Transverse colon (tissue), 4 donors: Measurements from ENCODE around the gene PRSS23. TPM values are rescaled to one million over a fixed set of nuclear protein-coding genes. Genes with fewer than 3 reads are reported as not detected.

Experiments used
- DNase-seq: peaks from one replicate; pipeline ENCODE4 v3.0.0-alpha.2; 2019
- H3K27ac ChIP-seq, 4 donors: fragments of 200-600 bp; sonication (generic); 2 replicates each; pipeline ENCODE4 v1.5.1; 2016 to 2018; ENCODE audit warnings: inconsistent platforms in 4 of 4
- H3K27me3 ChIP-seq: fragments of 200-600 bp; sonication (generic); 2 replicates; pipeline ENCODE4 v1.5.1; 2017; ENCODE audit warnings: inconsistent platforms
- H3K36me3 ChIP-seq, 4 donors: fragments of 200-600 bp; sonication (generic); 2 replicates each; pipeline ENCODE4 v1.5.1; 2017 to 2019; ENCODE audit warnings: inconsistent platforms in 4 of 4
- H3K4me1 ChIP-seq, 4 donors: fragments of 200-600 bp; sonication (generic); 2 replicates each; pipeline ENCODE4 v1.5.1; 2017 to 2020; ENCODE audit warnings: inconsistent platforms in 4 of 4
- H3K4me3 ChIP-seq, 4 donors: fragments of 200-600 bp; sonication (generic); 1 replicate in 1 of 4; 2 replicates in 3 of 4; pipeline versions ENCODE4 v1.5.1 to v1.6.1; 2017 to 2019; ENCODE audit warnings: inconsistent platforms in 4 of 4
- H3K9me3 ChIP-seq, 2 donors: fragments of 200-600 bp; sonication (generic); 2 replicates each; pipeline ENCODE4 v1.5.1; 2017 to 2019; ENCODE audit warnings: inconsistent platforms in 2 of 2
- EP300 ChIP-seq: sonication (generic); formaldehyde crosslinking; IDR thresholded peaks from one replicate; pipeline ENCODE4 v1.6.1; 2017; ENCODE audit warnings: antibody characterized with exemption, low read depth
- POLR2A ChIP-seq: fragments of 450-650 bp; IDR thresholded peaks from one replicate; pipeline ENCODE4 v1.6.1; 2016; ENCODE audit warnings: antibody characterized with exemption, mild to moderate bottlenecking, moderate library complexity
- POLR2AphosphoS5 ChIP-seq, 3 donors: sonication (generic); formaldehyde crosslinking; IDR thresholded peaks; one replicate each; pipeline ENCODE4 v1.6.1; 2016; ENCODE audit warnings: antibody characterized with exemption in 3 of 3
- WGBS, 2 donors: methylation state at CpG; one replicate each; pipeline ENCODE4 v1.1.5; 2018; ENCODE audit warnings: low coverage in 1 of 2; 5-methylcytosine and 5-hydroxymethylcytosine counted together
- in situ Hi-C, 4 donors: fragments of 200-750 bp; cut with MboI; loops; one replicate each; pipeline versions ENCODE4 v1.15.0 to v1.15.1; 2017; ENCODE audit warnings: low sequenced_read_pairs in 3 of 4, low pct_ligation_motif_present in 1 of 4, low pct_unique_long_range_greater_than_20kb in 1 of 4
- intact Hi-C: fragments of 100-400 bp; cut with DNase I; formaldehyde crosslinking; loops from one replicate; pipeline ENCODE4 v1.15.1; 2023; ENCODE audit warnings: low total_unique reads
- total RNA-seq, 4 donors: library from RNA; depleted of rRNA; stranded (reverse); fragments of >200 nt; gene quantifications; one replicate each; pipeline ENCODE4 v1.1.0, GENCODE V29; 2016
- TF ChIP-seq, protein P1 (sequence below), 5 experiments: fragments of 200-600 bp in 3 of 5; fragments of 450-650 bp in 2 of 5; sonication (generic) in 3 of 5; IDR thresholded peaks; 1 replicate in 2 of 5; 2 replicates in 3 of 5; pipeline ENCODE4 v1.5.1; 2016 to 2017; ENCODE audit warnings: antibody characterized with exemption in 5 of 5, inconsistent platforms in 3 of 5, mild to moderate bottlenecking in 2 of 5, moderate library complexity in 1 of 5

Gene PRSS23
- total RNA-seq, 4 donors from 2014 or later: 48.8 to 220 (median 49.7) TPM

DNA sequence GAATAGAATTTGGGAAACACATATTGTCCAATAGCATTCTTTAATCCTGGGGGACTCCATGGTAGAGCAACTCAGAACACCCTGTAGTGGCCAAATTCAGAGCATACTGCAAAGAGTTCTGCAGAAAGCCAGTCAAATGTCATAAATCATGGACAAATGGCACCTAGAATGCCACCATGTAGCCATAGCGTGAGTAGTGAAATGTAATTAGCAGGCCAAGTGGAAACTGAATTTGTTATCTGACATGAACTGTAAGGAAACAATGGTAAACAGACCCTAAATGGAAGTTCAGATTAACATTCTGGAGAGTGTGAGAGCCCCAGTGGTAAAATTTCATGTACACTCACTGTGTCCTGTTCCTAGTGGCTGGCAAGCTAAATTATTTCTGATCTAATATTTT is 7.0 kb upstream of the PRSS23 start:
- H3K4me1 ChIP-seq: peaks cover 0 to 5% (median 0%) of the 10 kb centered on the region in 4 donors
- in situ Hi-C loops (no loop called here), intact Hi-C loops (loop anchor here (10.0 kb wide), 1 partner anchor 49 kb away; no protein-coding TSS in a partner anchor)
- no peak overlapping the region for H3K4me3 ChIP-seq
- TF ChIP-seq, protein P1, sequence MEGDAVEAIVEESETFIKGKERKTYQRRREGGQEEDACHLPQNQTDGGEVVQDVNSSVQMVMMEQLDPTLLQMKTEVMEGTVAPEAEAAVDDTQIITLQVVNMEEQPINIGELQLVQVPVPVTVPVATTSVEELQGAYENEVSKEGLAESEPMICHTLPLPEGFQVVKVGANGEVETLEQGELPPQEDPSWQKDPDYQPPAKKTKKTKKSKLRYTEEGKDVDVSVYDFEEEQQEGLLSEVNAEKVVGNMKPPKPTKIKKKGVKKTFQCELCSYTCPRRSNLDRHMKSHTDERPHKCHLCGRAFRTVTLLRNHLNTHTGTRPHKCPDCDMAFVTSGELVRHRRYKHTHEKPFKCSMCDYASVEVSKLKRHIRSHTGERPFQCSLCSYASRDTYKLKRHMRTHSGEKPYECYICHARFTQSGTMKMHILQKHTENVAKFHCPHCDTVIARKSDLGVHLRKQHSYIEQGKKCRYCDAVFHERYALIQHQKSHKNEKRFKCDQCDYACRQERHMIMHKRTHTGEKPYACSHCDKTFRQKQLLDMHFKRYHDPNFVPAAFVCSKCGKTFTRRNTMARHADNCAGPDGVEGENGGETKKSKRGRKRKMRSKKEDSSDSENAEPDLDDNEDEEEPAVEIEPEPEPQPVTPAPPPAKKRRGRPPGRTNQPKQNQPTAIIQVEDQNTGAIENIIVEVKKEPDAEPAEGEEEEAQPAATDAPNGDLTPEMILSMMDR (IDR thresholded peaks at IDR 0.05): no peak
- no peak for TF ChIP-seq POLR2AphosphoS5 (IDR thresholded peaks at IDR 0.05)
- no peak for TF ChIP-seq EP300
- TF ChIP-seq POLR2A: no peak
- no peak overlapping the region for H3K27ac ChIP-seq
- H3K36me3 ChIP-seq: no peaks in the 10 kb centered on the region
- 71 to 85% methylated on average over 1 of the region's 1 CpG for WGBS, 2 donors
- no peaks in the 10 kb centered on the region for H3K9me3 ChIP-seq
- DNase-seq: no peak
- H3K27me3 ChIP-seq: no peaks in the 10 kb centered on the region

DNA sequence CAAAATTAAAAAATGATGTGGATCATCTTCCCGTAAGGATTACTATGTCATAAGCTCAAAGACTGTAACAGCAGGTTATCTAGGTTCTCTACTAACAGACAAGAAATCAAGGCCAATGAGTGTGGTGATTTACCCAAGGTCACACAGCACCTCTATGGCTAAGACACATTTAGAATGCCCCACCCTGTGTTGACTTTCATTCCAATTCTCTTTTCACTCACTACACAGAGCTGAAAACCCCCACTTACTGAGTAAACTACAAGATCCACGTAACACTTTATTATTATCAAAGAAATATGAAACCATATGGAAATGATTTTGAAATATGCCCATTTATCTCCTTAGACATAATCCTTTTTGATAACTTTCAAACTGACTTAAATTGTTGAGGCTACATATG is 4.8 kb upstream of the PRSS23 start:
- Histone ChIP-seq H3K36me3 (no peaks in the 10 kb centered on the region), H3K27me3 (no peaks in the 10 kb centered on the region), H3K9me3 (no peaks in the 10 kb centered on the region), H3K27ac (no peak overlapping the region), H3K4me1 (peaks cover 0 to 11% (median 5%) of the 10 kb centered on the region in 4 donors), H3K4me3 (no peak overlapping the region)
- no peak for DNase-seq
- intact Hi-C loops: loop anchor here (10.0 kb wide), 1 partner anchor 51 kb away; no protein-coding TSS in a partner anchor
- TF ChIP-seq, protein P1 (IDR thresholded peaks at IDR 0.05): no peak
- TF ChIP-seq POLR2AphosphoS5 (IDR thresholded peaks at IDR 0.05): no peak
- no peak for TF ChIP-seq EP300
- TF ChIP-seq POLR2A: no peak
- WGBS, 2 donors: 63 to 91% methylated on average over 1 to 2 of the region's 2 CpGs
- in situ Hi-C loops: no loop called here

DNA sequence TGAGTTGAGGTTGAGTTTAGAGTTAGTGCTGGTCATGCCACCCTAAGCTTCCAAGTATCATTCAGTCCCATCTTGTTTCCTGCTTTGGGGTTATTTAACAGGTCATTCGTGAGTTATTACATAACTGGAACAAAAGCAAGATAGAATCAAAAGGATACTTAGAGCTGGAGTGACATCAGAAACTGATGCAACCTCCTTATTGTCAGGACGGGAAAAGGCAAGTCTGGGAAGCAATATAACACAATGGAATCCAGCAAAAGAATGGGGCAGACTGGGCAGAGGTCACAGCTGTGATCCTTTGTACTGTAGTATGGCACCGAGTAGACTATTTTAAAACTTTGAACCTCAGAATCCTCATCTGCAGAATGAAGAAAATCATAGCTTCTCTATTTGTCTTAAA is 4.4 kb upstream of the PRSS23 start:
- in situ Hi-C loops: no loop called here
- Histone ChIP-seq H3K36me3 (no peaks in the 10 kb centered on the region), H3K9me3 (no peaks in the 10 kb centered on the region), H3K4me1 (peaks cover 4 to 11% (median 5%) of the 10 kb centered on the region in 4 donors), H3K27ac (no peak overlapping the region), H3K27me3 (no peaks in the 10 kb centered on the region), H3K4me3 (no peak overlapping the region)
- 55 to 67% methylated on average over 3 of the region's 3 CpGs for WGBS, 2 donors
- DNase-seq: no peak
- TF ChIP-seq, protein P1 (IDR thresholded peaks at IDR 0.05): no peak
- TF ChIP-seq POLR2A: no peak
- TF ChIP-seq EP300: no peak
- TF ChIP-seq POLR2AphosphoS5 (IDR thresholded peaks at IDR 0.05): no peak
- intact Hi-C loops: loop anchor here (10.0 kb wide), 1 partner anchor 51 kb away; no protein-coding TSS in a partner anchor

DNA sequence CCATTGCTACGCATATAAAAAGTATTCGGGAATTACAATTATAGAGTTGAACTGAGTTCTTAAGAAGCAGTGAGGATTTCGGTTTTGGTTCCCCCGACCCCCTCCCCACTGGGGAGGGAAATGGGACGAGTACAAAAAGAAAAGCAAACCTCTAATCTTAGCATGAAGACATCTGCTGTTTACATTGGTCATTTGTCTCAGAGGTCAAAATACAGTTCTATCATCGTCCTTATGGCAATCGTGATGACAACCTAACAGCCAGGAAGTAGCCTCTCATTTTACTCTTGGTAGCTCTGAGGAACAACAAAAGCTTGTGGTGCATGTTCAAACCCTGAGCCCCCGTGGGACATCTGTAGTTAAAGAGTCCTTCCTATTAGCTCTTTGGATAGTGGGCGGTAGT is 3.2 kb upstream of the PRSS23 start:
- Histone ChIP-seq H3K9me3 (no peaks in the 10 kb centered on the region), H3K4me3 (no peak overlapping the region), H3K27me3 (no peaks in the 10 kb centered on the region), H3K4me1 (peaks cover 4 to 20% (median 7%) of the 10 kb centered on the region in 4 donors), H3K36me3 (no peaks in the 10 kb centered on the region), H3K27ac (no peak overlapping the region)
- DNase-seq: no peak
- WGBS, 2 donors: 64 to 81% methylated on average over 6 to 9 of the region's 9 CpGs
- TF ChIP-seq POLR2AphosphoS5 (IDR thresholded peaks at IDR 0.05) (no peak), POLR2A (no peak), EP300 (no peak)
- TF ChIP-seq, protein P1 (IDR thresholded peaks at IDR 0.05): no peak
- intact Hi-C loops (loop anchor here (10.0 kb wide), 1 partner anchor 52 kb away; no protein-coding TSS in a partner anchor), in situ Hi-C loops (no loop called here)
